GM18520 (cell line): ENCODE results near the gene IL9.
"Not testable (repeated sequence)": the region's sequence is repeated elsewhere in the genome, so short reads cannot be mapped to it uniquely, and the experiment has no call there.

Experiments used
- ATAC-seq: cut with Tn5 transposase; IDR thresholded peaks from one replicate; pipeline ENCODE4 v1.9.1; 2021; ENCODE audit not compliant: unreplicated experiment

IL9 gene

DNA sequence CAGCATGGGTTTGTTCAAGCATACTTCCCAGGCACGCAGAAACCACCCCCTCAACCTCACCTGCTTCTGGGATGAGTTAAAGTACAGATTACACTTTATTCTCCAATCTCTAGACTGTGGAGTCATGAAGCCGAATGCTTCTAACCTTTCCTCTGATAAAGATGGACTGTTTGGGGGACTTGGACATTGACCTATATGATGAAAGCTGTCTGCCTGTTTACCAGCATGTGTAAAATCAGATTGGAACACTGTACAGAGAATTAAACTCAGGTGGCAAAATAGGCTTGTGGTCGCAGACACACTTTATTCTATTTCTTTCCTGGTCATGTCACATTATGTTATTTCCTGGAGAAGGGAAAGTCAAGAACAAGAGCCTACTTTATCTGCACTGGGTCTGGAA is 25.7 kb downstream of the IL9 start:
- ATAC-seq, result no peak

DNA sequence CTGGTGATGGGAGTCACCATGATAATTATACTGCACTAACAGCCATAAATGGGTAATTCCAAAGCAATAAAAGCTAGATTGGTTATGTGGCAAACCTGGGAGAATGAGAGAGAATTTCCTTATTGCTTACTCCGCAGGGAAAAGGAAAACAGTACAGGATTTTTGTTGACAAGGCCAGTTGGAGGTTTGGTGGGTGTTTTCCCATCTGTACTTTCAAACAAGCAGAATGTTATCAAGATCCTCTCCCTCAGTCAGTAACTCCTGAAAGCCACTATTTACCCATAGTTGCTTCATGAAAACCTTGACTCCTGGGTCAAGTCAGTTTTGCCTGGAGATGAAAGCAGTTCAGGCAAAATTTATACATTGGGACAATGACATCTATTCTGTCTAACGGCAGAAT is 26.4 kb downstream of the IL9 start:
- no peak for ATAC-seq

DNA sequence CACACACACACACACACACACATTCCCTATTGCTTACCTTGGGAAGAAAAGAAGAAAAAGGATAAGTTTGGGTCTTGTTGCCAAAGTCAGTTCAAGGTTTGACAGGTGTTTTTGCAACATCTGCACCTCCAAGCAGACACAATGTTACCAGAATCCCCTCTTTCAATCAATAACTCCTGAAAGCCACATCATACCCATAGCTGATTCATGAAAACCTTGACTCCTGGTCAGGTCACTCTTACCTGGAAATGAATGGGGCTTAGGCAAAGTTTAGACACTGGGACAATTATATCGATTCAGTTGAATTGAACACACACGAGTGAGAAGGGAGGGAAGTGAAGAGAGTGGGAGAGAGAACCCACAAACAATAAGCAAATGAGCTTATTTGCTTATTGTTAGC is 27.0 kb downstream of the IL9 start:
- no peak for ATAC-seq

DNA sequence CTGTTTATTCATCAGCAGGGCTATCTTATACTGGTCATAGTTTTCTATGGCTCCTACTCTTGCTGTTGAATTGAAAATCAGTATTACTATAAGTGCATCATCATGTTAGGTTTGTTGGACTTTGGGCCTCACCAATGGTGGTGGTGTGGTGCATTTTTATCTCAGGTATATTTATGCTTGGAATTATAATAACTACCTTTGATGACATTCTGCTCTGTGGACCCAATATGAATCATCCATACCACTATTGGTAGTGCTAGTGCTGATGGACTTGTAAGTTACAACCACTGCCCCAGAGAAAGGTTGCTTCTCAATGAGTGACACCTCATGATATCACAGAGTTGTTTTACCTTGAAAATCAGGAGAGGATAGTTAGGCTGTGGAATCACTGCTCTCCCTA is 28.0 kb downstream of the IL9 start:
- no peak for ATAC-seq

DNA sequence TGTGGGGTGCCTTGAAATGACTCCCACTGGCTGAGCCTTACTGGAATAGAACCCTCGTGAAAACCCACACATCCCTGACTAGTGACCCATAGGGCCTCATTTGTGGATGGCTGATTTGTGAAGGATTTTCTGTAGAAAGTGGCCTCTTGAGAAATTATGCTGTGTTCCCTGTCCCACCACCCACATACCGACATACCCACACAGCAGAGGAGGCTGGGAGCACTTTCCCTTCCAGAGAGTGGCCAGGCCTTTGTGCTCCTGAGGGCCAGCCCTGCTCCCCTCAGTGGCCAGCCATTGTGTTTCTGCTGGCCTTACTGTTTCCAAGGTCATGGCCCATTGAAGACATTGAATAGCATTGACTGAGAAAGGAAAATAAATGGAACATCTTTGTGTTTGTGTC is 29.6 kb downstream of the IL9 start:
- no peak for ATAC-seq

DNA sequence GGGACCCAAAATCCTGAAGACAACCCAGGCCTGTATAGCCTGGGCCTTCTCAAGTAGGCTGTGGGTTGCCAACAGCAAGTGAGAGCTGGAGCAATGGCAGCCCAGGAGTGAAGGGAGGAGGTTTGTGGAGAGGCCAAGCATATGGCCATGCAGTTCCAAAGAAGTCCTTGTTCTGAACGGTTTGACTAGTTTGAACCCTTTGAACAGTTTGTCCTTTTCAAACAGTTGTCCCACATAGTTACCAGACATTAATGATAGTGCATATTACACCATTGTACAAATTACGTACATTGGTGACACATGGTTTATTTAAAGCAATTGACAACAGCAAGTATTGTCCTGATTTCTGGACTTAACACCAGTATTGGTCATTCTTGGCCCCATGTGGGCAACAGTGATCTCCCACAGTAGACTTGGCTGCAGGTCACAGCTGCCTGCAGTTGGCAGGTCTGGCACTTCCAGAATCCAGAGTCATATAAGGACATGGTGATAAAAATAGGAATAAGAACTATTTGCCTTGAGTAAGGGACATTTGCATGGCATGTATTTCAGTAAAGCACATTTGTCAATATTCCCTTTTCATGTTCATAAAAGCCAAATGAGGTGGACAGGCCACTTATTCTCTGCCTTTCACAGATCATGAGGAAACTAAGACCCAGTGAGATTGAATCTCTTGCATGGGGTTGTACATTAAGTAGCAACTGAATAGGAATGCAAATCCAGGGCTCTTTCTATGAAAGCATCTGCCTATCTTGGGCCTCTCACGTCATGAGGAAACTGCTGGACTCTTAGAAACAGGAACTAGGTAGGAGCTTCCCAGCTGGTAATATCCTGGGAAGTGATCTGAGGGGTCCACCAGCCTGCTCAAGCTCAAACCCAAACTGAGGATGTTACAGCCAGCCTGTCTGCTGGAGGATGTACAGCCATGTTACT is 30.9 kb downstream of the IL9 start:
- ATAC-seq, result no peak

DNA sequence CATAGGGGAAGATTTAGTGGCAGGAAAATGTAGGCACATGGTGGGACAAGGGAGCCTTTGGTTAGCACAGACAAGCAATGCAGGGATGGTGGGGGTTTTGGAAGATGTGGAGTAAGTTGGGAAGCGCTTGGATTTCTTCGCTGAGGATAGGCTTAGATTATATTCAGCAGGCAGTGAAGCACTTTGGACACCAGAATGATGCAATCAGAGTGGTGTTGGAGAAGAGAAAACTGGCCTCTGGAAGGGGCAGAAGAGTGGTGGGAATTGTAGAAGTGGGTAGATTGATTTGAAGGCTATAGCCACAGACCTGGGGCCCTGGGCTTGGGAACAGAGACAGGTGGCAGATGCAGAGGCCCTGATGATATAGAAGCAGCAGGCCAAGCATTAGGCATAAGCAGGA is 32.9 kb downstream of the IL9 start:
- no peak for ATAC-seq

DNA sequence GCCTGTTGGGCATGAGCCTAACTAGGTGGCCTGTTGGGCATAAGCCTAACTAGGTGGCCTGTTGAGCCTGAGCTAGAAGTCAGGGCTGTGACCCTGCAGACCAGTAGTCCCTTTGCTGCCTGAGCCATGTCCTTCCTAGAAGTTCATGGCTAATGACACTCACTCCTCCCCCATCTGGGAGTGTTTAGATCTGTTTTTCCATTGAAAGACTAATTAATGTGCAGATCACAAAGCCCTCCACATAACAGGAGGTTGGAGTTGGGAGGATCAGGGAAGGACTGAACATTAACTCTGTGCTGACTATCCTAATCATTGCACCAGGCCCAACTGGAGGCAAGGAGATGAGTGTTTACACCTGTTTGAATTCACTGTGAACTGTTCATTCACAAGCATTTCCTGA is 33.6 kb downstream of the IL9 start:
- ATAC-seq, result no peak

DNA sequence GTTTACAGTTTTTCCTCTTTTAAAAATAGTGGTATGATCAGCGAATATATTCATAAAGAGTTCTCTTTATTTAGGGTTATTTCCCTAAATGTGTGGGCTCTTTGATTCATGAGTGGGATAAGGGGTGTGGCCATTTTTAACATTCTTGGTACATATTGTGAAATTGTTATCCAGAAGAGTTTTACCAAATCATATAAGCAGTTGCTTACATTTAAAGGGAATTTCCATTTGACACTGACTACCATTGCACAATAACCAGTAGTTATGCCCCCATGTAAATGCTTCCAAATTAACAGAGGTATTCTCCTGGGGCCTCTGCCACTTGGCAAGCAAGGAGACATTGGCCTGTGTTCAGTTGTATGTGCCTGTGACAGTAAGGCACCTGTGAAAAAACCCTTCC is 34.0 kb downstream of the IL9 start:
- ATAC-seq, result no peak

DNA sequence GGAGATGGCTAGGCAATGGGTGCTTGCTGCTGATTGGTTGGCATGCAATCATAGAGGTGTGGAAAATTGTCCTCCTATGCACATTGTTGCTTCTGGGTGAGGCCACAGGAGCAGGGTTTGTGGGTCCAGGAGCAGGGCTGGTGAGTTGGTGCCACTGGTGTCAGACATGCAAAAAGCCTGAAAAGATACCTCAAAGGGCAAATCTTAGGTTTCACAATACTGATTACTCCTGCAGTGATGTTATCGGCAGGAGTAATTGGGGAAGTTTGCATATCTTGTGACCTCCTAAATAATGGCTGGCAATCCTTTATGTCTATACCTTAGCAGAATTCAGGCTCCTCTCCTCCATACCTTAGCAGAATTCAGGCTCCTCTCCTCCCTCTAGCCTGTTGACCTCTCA is 36.0 kb downstream of the IL9 start:
- no peak for ATAC-seq

DNA sequence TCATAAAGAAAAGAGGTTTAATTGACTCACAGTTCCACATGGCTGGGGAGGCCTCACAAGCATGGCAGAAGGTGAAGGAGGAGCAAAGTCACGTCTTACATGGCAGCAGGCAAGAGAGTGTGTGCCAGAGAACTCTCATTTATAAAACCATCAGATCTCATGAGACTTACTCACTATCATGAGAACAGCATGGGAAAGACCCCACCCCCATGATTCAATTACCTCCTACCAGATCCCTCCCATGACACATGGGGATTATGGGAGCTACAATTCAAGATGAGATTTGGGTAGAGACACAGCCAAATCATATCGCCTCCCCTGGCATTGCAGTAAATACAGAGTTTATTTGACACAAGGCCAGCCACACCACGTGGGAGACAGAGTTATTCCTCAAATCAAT is 36.5 kb downstream of the IL9 start:
- ATAC-seq, result not testable (repeated sequence)

DNA sequence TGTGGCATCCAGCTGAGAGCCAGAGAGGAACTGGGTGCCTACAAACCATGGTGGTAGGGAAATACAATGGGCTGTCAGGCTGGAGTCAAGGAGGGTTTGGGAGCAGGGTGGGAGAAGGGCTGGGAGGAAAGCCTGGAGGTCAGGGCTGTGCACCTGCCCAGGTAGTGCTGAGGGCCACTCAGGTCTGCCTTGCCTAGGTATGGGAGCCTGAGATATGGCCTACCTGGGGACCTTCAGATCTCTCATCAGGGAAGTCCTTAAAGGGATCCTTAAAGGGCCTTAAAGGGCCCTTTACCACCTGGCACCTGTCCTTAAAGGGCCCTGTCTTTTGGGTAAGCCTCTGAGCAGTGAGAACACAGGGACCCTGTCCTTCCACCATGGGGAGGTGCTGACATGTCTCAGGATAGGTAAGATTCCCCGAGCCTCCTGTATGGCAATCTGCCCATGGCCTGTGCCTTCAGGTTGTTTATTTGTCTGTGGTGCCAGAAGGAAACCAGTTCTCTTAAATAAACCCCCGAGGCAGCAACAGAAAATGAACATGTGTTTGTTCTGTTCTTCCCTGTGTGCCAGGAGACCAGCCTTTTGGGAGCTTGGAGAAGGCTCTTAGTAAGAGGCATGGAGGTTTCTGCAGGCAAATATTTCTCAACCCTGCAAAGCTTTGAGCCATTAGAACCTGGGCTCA is 37.9 kb downstream of the IL9 start:
- no peak for ATAC-seq

DNA sequence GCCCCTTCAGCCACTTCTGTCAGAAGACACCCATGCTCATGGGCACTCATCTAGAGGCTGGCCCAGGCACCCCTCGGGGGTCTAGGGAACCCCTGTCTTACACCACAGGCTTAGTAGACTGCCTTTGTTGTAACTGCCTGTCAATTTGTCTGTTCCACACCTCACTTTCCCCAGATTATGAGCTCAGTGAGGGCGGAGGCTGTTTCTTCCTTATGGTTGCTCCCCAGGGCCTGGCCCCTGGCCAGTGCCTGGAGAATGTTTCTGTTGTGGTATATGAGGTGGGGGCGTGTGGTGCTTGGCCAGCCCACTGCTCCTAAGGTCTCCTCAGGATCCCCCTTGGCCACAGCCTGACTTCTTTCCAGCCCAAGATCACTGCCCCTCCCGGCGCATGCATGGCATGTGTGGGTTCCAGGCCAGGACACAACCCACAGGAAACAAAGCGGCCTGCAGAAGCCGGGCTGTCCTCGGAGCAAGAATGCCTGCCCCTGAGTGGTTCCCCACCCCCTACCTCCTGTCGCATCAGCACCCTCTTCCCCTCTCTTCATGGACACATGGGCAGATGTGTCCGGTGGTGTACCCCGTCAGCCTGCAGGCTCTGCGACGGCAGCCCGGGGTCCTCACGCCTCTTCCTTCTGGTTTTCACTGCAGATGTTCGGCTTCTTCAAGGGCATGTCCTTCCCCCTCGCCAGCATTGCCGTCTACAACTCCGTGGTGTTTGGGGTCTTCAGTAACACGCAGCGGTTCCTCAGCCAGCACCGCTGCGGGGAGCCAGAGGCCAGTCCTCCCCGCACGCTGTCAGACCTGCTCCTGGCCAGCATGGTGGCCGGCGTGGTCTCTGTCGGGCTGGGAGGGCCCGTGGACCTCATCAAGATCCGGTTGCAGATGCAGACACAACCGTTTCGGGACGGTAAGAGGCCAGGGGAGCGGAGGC is 43.5 kb downstream of the IL9 start:
- no peak for ATAC-seq

DNA sequence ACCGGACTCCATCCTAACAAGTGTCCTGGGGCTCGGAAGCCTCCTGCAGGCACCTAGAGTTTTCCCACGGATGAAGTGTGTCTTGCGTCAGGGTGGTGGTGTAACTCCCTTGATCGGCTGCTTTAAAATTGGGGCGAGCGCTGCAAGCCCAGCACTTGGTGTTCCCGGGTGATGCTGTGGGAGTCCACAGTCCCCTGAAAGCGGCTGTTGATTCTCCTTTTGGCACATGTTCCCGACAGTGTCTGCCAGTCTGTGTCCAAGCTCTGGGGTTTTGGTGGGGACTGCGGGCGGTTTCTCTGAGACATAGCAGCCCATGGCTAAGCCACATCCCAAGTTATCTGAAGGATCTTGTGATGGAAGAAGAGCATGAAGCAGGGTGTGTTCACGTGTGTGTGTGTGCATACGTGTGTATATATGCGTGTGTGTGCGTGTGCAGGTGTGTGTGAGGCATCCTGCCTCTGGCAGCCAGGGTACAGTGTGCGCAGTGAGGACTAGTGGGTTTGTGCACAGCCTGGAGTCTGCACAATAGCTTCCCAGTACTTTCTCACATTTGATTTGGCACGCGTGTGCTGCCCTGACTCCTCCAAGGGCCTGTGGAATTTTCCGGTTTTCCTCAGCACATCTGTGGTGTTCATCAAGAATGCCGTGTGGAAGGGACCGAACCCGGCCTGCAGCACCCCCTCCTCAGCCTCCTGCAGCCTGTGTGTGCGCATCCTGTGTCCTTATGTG is 44.3 kb downstream of the IL9 start:
- no peak for ATAC-seq

DNA sequence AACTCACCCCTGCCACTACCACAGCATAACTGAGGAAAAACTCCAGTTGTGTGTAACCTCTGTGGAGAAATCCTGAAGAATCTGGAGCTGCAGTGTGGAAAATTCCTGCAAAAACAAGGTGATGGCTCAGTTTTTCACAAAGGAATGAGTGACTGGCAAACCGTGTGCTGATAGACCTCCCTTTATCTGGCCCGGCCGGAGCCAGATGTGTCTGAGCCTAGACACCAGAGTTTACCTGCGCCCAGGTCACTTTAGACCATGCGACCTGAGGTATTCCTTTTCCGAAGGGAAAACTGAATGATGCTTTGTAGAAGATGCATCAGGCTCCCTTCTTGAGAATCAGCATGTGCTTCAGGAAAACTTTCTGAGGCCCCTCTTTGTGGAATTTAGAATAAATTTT is 45.0 kb downstream of the IL9 start:
- no peak for ATAC-seq

DNA sequence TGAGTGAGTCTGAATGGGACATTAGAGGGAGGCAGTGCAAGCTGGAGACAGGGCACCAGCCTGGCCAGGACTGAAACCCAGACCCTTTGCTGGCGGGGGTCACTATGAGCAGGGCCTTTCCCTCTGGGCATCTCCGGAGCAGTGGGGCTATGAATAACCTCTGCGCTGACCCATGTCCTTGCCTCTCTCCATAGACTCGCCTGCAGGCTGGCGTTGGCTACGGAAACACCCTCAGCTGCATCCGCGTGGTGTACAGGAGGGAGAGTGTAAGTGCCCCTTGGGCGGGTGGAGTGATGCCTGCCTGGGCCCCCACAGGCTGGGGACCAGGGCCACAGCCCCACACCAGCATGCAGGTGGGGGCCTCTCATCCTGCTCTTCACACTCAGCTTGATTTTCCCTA is 45.4 kb downstream of the IL9 start:
- no peak for ATAC-seq

DNA sequence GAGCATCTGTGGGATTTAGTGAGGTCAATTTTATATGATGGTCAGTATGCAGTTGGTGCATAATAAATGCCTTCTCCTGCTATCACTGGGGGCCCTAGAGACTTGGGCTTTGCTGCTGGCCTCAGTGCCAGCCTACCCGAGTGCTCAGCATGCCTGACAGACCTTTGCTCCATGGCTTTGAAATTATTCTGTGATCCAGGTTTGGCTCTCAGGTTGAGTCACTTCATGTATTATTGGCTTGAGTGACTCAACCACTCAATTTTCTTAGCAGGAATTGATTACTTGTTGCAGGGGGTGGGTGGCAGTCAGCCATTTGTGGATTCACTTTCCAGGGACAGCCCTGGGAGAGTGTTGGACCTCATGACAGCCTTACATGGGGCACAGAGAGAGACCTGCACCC is 47.7 kb downstream of the IL9 start:
- no peak for ATAC-seq

DNA sequence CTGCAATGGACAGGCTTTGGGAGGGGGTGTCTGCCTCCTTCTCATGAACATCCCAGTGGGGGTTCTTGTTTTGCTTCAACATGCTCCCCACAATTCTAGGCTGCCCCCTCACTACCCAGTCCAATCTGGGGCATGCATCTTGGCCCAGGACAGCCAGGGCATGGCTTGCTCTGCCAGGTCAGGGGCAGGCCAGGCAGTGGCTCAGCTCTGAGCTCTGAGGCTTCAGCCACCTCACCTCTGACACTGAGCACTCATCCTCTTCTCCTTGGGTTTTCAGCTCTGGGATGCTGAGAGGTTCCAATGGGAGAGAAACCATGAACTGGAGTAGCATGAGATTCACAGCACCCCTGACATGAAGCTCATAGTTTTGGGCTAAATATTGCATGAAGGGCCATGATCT is 49.3 kb downstream of the IL9 start:
- no peak for ATAC-seq

DNA sequence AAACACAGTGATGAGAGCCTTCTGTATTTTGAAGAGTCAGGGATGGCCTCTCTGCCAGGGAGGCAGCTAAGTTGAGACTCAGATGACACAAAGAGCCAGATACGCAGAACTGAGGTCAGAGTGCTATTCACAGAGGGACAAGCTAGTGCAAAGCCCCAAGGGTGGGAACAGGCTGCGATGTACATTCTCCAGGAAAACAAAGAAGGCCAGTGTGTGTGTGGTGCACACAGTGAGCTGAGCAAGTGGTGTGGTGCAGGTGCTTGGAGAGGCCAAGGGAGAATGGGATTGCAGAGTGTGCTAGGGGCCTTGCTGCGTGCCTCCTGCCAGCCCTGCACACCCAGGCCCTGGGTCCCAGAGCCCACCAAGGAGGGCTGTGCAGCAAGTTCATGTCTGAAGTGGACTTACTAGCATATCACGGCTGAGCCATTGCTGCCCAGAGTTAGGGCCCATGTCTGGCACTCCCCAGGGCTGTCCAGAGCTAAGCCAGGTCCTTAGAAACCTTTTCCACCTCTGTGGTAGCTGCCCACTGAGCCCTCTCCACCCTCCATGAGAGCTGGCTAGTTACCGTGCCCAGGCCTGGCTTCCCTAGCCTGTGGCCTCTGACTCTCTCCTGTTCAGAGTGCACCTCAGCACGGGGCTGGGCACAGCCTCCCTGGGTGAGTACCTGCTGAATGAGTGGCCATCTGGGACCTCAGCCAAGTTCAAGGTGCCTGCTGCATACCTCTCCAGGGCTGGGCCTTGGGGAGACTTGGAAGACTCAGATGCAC is 51.9 kb downstream of the IL9 start:
- ATAC-seq, result no peak

DNA sequence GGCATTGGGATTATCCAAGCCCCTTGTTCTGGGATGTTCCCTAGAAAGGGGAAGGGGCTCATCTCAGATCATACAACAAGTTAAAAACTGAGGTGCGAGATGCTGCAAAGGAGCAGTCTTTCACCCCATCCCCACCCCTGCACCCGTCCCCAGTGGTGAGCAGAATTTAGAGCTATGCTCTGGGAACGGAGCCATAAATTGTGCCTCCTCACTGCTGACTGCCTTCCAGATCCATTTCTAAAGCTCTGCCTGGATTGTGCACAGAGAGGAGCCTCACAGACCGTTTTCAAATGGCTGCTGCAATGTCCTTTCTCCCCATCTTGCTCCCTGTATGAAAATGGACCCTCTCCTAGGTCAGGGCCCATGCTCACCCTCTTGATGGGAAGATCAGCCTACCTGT is 52.9 kb downstream of the IL9 start:
- no peak for ATAC-seq
